SK-N-DZ (cell line): Measurements from ENCODE around the gene C4orf36. TPM values are rescaled to one million over a fixed set of nuclear protein-coding genes. Genes with fewer than 3 reads are reported as not detected.
A peak's percentile ranks its signal among the peaks of the same experiment; 100 is the strongest.

Source experiments
- DNase-seq: peaks from one replicate; pipeline ENCODE4 v3.0.0-alpha.2; 2015; ENCODE audit warnings: low spot score
- polyA plus RNA-seq, 2 experiments: library from polyadenylated mRNA; depleted of rRNA; stranded (reverse); fragments of >200 nt; gene quantifications; 2 replicates each; pipeline ENCODE4 v1.2.3, GENCODE V29; 2014

Gene C4orf36, protein sequence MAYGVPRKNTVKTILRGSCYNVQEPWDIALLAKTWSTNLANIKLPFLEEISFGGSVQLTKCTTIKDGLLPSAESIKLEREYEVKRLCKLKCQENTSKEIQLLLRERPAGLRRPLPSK
- polyA plus RNA-seq (2014; cell fraction: cytosol; rRNA removed): 0.19 and 1.4 TPM in 2 replicates
- polyA plus RNA-seq (2014; cell fraction: nucleus; rRNA removed): 0.52 TPM in 1 of 2 replicates, not detected in the other

DNA sequence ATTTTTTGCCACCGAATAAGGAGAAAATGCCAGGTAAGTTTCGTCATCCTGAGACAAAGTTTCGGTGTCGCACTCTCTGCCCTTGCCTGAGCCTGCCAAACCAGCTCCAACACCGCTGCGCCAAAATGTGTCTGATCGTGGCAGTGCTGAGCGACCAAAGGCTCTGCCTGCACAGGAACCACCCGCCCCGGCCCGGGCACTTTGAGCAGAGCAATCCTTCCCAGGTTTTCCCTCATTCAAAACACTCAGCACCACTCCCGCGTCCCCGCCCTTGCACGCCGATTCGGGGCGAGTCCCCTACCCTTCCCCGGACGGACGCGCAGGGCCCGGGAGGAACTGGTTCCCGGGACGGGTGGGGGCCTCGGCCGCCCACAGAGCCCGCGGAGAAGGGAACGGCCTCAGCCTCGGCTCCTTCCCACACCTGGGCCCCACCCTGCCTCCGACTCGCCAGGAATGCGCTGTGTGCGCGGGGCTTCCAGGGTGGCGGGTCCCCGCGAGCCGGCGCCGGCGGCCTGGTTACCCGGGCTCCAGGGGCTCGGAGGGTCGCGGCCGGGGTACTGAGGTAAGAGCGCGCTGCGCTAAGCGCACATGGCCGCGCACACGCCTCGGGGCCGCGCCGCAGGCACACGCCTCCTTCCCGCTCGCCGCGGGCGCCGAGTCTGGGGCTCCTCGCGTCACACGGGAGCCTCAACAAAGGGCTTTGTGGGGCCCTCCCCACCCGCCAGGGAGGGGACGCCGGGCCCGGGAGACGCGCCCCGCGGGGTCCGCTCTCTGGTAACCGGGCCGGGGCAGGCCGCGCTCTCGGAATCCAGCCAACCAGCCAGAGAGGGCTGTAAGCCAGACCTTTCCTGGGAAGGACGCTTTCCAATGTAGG, at the start of gene C4orf36:
Gene C4orf36 (minus strand): TSS at position 661 of the 874 bp plus-strand sequence. CDS start 902 bp downstream, outside the sequence.
- peak; percentile 70 for DNase-seq

DNA sequence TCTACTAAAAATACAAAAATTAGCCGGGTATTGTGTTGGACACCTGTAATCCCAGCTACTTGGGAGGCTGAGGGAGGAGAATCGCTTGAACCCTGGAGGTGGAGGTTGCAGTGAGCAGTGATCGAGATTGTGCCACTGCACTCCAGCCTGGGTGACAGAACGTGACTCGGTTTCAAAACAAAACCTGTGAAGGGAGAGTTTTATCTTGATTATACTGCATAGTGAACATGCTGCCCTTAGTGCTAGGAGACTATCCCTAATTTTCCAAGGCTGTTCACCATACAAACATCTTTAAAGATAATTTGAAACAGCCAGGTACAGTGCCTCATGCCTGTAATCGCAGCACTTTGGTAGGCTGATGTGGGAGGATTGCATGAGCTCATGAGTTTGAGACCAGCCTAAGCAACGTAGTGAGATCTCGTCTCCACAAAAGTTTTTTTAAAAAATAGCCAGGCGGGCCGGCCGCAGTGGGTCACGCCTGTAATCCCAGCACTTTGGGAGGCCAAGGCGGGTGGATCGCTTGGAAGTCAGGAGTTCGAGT, 48.8 kb upstream of the C4orf36 start:
- DNase-seq: no peak

DNA sequence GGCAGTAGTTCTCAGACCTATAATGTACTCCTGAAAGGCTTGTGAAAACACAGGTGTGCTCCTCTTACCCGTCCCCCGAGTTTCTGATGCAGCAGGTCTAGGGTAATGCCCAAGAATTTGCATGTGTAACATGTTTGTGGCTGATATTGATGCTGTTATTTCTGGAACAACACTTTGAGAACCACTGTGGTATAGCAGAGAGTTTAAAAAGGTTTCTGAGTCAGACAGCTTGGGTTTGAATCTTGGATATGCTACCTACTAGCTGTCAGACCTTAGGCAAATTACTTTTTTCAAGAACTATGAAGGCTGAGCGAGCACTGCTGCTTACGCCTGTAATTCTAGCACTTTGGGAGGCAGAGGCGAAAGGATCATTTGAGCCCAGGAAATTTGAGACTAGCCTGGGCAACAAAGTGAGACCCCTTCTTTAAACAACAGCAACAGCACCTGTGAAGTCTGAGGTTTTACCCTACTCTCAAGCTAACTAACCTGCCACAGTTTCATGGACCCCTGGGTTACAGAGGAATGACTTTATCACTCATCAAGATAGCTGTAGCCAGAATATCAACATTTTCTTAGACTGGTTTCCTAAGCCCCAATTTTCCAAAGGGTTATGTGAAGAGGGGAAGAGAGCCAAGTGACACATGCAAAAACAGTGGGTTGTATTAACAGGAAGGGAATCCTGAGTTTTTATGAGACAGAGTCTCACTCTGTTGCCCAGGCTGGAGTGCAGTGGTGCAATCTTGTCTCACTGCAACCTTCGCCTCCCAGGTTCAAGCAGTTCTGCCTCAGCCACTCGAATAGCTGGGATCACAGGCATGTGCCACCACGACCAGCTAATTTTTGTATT, 47.7 kb upstream of the C4orf36 start:
- DNase-seq: no peak

DNA sequence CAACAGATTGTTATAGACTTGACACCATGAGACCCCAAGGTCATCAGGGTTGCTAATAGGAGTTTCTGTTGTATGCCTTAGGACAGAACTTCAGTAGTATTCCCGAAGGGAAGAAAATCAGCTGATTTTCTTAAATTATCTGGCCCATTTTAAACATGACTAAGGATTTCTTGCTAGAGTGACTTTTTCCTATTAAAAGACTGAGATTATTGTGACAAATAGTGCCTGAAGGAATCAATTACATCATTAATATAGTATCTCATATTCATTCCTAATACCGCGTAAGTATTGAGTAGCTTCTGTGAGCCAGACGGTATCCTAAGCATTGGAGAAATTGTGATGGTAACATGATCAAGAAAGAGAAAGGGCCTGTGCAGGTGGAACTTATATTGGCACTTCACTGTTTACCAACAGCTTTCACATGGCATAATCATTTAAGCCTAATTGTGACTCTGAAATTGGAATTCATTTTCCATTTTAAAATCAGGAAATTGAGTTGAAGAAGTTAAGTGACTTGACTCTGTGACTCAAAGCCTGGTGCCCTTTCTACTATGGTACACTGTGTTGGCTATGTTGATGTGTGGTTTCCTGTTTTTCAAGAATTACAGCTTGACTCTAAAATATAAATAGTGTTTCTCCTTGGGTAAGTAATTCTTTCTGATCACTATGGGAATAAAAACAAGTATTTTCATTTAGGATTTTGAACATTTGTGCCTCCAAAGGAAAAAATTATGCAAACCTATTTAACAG, 46.7 kb upstream of the C4orf36 start:
- no peak for DNase-seq

DNA sequence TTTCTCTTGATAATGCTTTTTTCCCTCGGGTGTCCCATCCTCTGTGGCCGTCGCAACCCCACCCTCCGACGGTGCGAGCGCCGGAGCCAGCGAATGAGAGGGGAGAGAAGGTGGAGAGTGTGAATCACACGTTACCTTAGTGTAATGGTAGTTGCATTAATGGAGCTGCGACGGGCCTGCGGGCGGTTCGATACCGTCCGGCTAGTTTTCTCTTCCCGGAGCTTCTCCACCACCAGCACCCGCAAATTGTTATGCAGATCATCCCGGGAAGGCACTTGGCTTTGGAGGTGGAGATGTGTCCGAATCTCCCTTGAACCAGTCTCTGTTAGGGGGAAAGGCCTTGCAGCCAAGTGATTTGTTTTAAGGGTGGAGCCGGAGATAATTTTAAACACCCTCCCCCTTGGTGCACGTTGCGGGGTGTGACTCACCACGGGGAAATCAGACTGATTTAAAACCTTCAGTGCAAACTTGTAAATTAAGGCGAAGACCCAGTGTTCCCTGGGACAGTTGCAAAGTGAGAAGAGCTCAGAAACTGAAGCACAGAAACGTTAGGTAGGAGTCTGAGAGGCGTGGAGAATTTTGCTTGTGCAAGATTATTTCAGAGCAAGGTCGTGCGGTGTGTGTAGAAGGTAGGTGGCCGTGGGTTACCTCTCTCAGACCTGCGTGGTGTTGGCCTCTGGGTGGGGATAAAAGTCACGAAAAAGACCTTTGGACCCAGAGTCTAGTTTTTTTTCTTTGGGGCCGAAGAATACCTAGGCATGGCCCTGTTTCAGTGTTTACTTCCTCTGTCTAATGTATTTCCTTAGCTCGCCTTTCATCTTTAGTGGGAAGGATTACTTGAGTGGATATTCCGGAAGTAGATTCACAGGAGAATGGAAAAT, 43.9 kb upstream of the C4orf36 start:
- no peak for DNase-seq

DNA sequence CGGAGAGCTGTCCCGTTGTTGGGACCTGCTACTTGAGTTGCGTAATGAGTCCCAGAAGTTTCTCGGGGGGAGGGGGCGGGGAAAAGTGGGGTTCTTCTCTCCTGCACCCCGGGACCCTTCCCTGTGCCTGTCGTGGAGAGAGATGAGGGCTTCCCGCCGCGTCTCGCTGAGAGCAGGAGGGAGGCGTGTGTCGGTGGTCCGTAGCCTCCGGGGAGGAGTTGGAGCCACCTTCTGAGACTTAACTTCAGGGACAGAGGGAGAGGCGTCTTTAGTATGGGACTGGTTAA, 43.3 kb upstream of the C4orf36 start:
- DNase-seq: peak; percentile 28

DNA sequence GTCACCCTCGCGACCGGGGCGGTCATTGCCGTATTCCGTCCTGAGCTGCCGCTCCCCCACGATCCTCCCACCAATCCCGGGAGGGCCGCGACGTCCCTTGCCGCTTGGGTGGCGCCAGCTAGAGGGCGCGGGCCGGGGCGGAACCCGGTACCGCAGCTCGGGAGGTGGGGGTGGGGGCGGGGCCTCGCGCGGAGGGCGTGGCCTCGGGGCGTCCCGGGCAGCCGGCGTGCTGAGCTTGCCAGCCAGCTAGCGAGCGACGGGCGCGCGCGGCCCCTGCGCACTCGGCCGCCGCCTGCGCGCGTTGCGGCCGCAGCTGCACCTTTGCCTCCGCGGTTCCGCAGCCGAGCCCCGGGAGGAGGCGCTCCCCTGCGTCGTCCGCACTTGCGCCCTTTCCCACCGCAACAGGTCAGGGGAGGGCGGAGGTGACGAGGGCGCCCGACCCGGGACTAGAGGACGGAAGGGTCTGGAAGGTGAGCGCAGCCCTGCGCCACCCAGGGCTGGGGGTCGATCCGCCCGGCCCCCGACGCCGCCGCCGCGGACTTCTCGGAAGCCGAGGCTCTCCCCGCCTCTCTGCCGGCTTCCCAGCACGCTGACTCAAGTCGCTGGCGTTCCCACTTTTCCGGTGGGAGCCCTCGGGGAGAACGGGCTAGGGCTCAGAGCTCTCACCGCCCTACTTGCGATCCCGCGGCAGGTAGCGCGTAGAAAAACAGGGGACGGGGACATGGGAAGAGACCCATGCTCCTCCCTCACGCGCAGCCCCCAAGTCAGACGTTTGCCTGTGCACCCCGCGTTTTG, 42.7 kb upstream of the C4orf36 start, which contains the start of gene AFF1:
Gene AFF1 (plus strand): TSS at position 241 of the 795 bp plus-strand sequence. CDS start 13,523 bp downstream, outside the sequence.
- peak; percentile 86 for DNase-seq

DNA sequence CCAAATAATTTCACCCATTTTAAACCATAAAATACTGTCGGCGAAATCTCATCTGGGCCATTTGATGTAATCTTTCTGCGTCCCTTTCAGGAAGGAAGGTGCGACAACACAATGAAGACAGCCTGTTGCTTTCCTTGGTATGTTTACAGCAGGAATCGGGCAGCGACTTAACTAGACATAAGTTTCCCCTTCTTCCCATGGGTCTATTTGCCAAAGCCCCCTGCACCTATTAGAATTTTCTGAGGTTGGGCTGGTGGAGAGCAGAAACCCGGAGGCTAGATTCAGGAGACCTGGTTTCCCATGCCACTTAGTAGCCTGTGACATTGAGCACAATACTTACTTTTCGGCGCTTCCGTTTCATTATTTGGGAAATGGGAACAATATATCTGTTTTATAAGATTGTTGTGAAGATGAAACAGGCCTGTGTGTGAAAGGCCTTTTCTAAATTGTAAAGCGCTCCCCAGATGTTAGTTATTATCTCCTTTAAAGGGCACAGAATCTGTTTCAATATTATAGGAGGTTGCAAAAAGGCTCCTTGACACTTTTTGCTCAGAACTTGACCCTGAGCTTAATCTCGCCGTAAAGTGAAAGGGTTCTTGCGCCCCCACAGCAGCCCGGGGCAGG, 42.0 kb upstream of the C4orf36 start:
- DNase-seq: no peak

DNA sequence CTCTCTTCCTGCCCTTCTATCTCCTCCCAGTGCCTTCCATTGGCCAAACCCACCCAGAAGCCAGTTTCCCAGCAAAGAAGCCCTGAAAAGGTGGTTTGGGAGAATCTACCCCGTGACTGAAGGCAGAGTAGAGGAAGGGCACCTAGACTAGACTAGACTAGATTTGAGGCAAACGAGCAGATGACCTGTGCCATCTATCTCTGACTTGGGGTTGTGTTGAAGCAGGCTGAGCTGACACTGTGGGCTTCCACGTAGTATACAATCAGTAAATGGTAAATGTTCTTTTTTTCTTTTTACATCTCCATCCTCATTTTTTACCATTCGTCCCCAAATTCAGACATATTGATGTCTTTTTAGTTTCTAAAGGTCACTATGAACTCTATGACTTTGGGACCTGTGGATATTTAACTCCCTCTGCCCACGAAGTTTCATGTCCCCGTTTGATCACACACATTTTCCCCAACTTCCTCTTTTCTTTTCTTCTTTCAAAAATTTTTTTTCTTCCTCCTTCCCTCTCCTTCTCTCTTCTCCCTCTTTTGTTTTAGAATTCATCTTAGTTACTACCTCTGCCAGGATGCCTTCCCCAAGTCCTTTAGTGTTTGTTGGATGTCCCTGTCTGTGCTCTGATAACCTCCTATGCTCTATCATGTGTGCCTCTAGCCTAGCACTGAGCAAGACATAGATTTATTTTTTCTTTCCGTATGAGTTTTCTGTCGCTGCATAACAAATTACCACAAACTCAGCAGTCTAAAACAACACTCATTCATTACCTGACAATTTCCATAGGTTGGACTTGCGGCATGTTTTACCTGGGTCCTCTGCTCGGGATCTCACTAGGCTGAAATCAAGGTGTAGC, 36.4 kb upstream of the C4orf36 start:
- no peak for DNase-seq

DNA sequence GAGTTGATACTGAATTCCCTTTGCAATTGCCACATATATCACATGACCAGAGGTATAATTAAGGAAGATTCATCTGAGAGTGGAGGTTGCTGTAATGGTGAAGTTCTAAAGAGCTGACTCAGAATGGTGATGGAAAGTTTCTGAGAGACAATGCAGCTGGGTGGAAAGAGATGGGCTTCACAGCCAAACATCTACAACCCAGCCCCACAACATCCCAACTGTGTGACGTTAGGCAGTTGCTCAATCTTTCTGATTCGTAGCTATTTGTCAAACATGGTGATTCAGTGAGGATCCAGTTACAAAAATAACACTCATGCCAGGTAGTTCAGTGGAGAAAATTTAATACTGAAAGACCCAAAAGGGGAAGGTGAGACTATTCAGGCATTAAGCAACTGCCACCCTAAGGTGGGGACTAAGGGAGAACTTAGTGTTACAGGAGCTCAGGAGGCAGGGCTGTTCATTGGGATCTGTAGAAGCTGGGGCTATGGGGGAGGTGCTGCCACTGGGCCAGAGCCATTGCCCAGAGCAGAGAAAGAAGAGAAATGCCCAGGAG, 35.7 kb upstream of the C4orf36 start:
- DNase-seq: no peak

DNA sequence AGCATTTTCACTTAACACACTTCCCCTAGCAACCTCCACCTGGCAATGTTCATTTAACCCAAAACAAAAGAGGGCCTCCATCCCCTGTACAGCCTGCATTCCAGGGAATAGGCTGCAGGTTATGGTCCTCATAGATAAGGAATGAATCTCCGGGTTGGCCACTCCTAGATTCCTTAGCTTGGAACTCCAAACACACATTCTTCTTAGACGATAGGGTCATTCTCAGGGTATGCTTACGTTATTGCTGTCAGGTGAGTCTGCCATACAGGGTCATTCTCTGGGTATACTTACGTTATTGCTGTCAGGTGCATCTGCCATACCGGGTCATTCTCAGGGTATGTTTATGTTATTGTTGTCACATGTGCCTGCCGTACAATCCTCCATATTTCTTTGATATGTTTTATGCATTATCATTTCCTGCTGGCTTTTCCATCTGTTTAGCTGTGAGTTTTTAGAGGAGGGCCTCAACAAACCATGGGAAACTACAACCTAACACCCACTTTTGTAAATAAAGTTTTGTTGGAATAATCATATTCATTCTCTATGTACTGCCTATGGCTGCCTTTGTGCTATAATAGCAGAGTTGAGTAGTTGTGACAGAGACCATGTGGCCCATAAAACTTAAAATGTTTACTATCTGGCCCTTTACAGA, 34.3 kb upstream of the C4orf36 start:
- no peak for DNase-seq

DNA sequence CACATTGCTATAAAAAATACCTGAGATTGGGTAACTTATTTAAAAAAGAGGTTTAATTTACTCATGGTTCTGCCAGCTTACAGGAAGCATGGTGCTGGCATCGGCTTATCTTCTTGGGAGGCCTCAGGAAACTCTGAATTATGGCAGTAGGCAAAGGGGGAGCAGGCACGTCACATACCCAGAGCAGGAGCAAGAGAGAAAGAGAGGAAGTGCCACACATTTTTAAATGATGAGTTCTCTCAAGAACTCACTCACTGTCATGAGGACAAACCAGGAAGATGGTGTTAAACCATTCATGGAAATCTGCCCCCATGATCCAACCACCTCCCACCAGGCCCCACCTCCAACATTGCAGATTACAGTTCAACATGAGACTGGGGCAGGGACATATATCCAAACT, 32.6 kb upstream of the C4orf36 start:
- no peak for DNase-seq

DNA sequence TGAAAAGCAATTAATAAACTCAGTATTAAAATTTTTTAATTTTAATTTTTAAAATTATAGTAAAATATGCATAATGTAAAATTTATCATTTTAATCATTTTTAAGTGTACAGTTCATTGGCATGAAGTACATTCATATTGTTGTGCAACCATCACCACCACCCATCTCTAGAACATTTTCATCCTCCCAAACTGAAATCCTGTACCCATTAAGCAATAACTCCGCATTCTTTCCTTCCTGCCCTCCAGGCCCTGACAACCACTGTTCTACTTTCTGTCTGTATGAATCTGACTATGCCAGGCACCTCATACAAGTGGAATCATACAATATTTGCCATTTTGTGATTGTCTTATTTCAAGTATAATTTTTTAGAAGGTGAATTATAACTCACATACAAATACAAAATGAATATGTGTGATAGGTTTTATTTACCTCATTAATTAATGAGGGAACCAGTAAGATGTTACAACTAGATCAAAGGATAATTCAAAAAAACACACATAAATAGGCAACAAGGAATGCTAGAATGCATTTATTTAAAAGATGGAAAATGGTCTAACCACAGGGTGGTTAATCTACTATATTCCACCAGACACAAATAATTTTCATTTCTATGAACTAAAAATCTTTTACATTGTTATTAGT, 29.5 kb upstream of the C4orf36 start:
- no peak for DNase-seq

DNA sequence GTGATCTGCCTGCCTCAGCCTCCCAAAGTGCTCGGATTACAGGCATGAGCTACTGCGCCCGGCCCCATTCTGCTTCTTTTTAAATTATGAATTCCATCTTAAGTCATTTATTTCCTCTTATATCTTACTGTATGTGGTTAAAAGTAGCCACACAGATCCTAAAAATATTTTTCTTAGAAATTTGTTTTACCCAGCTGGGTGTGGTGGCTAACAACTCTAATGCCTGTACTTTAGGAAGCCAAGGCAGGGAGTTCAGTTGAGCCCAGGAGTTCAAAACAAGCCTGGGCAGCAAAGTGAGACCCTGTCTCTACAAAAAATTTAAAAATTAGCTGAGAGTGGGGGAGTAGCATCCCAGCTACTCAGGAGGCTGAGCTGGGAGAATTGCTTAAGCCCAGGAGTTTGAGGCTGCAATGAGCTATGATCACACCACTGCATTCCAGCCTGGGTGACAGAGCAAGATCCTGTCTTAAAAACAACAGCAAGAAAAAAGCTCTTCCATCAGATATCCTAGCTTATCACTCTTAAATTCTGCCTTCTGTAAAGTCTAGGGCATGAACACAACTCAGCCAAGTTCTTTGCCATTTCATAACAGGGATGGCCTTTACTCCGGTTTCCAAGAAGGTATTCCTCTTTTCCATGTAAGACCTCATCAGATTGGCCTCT, 27.5 kb upstream of the C4orf36 start:
- no peak for DNase-seq

DNA sequence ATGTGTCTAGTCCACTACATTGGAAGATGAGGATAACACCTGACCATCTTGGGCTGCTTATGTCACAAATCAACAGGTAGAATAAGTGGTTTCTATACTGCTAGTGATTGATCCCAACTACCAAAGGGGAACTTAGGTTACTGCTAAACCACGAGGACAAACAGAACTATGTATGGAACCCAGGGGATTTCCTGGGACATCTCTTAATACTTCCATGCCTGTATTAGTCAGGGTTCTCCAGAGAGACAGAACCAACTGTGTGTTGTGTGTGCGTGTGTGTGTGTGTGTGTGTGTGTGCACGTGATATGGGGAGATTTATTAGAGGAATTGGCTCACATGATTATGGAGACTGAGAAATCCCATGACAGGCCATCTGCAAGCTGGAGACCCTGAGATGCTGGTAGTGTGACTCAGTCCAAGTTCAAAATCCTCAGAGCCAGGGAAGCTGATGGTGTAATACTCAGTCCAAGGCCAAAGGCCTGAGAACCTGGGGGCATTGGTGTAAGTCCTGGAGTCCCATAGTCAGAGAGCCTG, 26.4 kb upstream of the C4orf36 start:
- DNase-seq: no peak
